Adrenal gland (tissue), 12 donors: ENCODE measurements around the gene PTPN22. TPM values are rescaled to one million over a fixed set of nuclear protein-coding genes. Genes with fewer than 3 reads are reported as not detected.

Experiments
- DNase-seq, 7 donors: peaks; one replicate each; pipeline ENCODE4 v3.0.0-alpha.2; 2019 to 2020
- H3K27ac ChIP-seq, 5 donors: fragments of 200-600 bp; sonication (generic) in 4 of 5; 1 replicate in 3 of 5; 2 replicates in 2 of 5; pipeline versions ENCODE4 v1.5.1 to v1.8.0; 2016 to 2020; ENCODE audit warnings: mild to moderate bottlenecking in 1 of 5
- H3K27me3 ChIP-seq: fragments of 200-600 bp; 2 replicates; pipeline ENCODE4 v1.8.0; 2021
- H3K36me3 ChIP-seq, 2 donors: fragments of 200-600 bp; replicated peaks in 1 of 2; 1 replicate in 1 of 2; 2 replicates in 1 of 2; pipeline versions ENCODE4 v1.5.1 to v1.8.0; 2018 to 2022
- H3K4me1 ChIP-seq, 2 donors: fragments of 200-600 bp; replicated peaks in 1 of 2; 1 replicate in 1 of 2; 2 replicates in 1 of 2; pipeline versions ENCODE4 v1.5.1 to v1.8.0; 2018 to 2021
- H3K4me3 ChIP-seq, 4 donors: fragments of 200-600 bp; sonication (generic) in 3 of 4; one replicate each; pipeline ENCODE4 v1.5.1; 2016 to 2018
- H3K9me3 ChIP-seq, 3 donors: fragments of 200-600 bp; sonication (generic) in 1 of 3; replicated peaks in 1 of 3; 1 replicate in 2 of 3; 2 replicates in 1 of 3; pipeline versions ENCODE4 v1.5.1 to v1.8.0; 2016 to 2021
- POLR2A ChIP-seq, 2 donors: fragments of 450-650 bp; IDR thresholded peaks; one replicate each; pipeline ENCODE4 v1.6.1; 2017; ENCODE audit warnings: antibody characterized with exemption in 2 of 2, mild to moderate bottlenecking in 2 of 2, moderate library complexity in 1 of 2
- WGBS, 4 donors: extraction: QIAGEN DNeasy Blood & Tissue Kit in 2 of 4; methylation state at CpG; one replicate each; pipeline versions ENCODE4 v1.1.5 to v1.1.7; 2013 to 2017; 5-methylcytosine and 5-hydroxymethylcytosine counted together
- intact Hi-C, 2 donors: fragments of 100-400 bp; cut with DNase I; formaldehyde crosslinking; loops; one replicate each; pipeline versions ENCODE4 v1.14.1 to v1.15.0; 2022 to 2023
- polyA plus RNA-seq, 3 donors: library from polyadenylated mRNA; stranded (reverse); fragments of 200-250 nt in 2 of 3; fragments of 350-450 nt in 1 of 3; fragmentation: Illumina TruSeq in 1 of 3; extraction: RNeasy Lipid Tissue Mini Kit (QIAGEN cat#74804) in 1 of 3; gene quantifications; one replicate each; pipeline ENCODE4 v1.2.3, GENCODE V29; 2013 to 2014
- total RNA-seq, 9 donors: library from RNA; depleted of rRNA in 4 of 9; stranded (reverse); fragments of >200 nt in 4 of 9; fragments of 120-200 nt in 1 of 9; fragmentation: NEBNext Ultra II Directional in 1 of 9; extraction: Animal tissue kit (Norgen Biotek cat#: 25700) in 1 of 9; gene quantifications; one replicate each; pipeline versions ENCODE4 v1.1.0 to v1.2.4, GENCODE V29; 2013 to 2023
- TF ChIP-seq, protein P1 (sequence below), 6 experiments: fragments of 450-650 bp in 4 of 6; fragments of 200-600 bp in 2 of 6; sonication (generic) in 1 of 6; IDR thresholded peaks; 1 replicate in 5 of 6; 2 replicates in 1 of 6; pipeline versions ENCODE4 v1.5.1 to v1.8.0; 2016 to 2021; ENCODE audit warnings: antibody characterized with exemption in 6 of 6, mild to moderate bottlenecking in 2 of 6, moderate library complexity in 1 of 6
- donor health status: healthy with polysubstance abuse.
- donor health status: Bipolar disorder and iron deficiency.
- donor health status: DM: yes; HTN: yes; CAD: no.
- donor health status: DM: no; HTN: no; CAD: no.
- donor health status: DM: no; HTN: no; CAD: no.
- donor health status: DM: yes; HTN: yes; CAD: no.

The PTPN22 gene
- total and polyA plus RNA-seq, 12 donors = 0.28 to 6.2 (median 2.7) TPM

DNA sequence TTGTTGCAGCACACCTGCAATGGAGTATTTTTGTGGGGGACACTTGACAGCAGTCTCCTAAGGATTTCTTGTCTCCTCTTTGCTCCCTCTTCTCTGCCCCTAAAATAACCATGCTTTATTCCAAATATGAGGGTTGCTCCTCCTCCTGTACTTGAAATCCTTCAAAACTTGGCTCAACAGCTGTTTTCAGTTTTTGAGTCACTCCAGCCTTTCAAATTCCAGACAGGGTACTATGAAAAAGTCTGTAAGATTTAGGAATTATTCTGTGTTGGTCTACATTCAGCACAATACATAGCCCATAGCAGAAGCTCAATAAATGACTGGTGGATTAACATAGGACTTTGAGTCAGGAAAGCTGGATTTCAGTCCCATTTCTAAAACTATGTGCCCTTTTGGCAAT, 27.6 kb upstream of the PTPN22 start:
- no peaks in the 10 kb centered on the region for H3K9me3 ChIP-seq
- H3K36me3 ChIP-seq = peaks cover 0 to 60% of the 10 kb centered on the region in 2 donors
- TF ChIP-seq, protein P1, sequence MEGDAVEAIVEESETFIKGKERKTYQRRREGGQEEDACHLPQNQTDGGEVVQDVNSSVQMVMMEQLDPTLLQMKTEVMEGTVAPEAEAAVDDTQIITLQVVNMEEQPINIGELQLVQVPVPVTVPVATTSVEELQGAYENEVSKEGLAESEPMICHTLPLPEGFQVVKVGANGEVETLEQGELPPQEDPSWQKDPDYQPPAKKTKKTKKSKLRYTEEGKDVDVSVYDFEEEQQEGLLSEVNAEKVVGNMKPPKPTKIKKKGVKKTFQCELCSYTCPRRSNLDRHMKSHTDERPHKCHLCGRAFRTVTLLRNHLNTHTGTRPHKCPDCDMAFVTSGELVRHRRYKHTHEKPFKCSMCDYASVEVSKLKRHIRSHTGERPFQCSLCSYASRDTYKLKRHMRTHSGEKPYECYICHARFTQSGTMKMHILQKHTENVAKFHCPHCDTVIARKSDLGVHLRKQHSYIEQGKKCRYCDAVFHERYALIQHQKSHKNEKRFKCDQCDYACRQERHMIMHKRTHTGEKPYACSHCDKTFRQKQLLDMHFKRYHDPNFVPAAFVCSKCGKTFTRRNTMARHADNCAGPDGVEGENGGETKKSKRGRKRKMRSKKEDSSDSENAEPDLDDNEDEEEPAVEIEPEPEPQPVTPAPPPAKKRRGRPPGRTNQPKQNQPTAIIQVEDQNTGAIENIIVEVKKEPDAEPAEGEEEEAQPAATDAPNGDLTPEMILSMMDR (IDR thresholded peaks at IDR 0.05) = no peak
- intact Hi-C loops = no loop called here
- H3K27me3 ChIP-seq = no peaks in the 10 kb centered on the region
- DNase-seq = no peak
- peaks cover 0 to 28% of the 10 kb centered on the region in 2 donors for H3K4me1 ChIP-seq
- no peak overlapping the region for H3K4me3 ChIP-seq
- H3K27ac ChIP-seq = peak overlapping the region in 1 of 5 donors; percentile 10

DNA sequence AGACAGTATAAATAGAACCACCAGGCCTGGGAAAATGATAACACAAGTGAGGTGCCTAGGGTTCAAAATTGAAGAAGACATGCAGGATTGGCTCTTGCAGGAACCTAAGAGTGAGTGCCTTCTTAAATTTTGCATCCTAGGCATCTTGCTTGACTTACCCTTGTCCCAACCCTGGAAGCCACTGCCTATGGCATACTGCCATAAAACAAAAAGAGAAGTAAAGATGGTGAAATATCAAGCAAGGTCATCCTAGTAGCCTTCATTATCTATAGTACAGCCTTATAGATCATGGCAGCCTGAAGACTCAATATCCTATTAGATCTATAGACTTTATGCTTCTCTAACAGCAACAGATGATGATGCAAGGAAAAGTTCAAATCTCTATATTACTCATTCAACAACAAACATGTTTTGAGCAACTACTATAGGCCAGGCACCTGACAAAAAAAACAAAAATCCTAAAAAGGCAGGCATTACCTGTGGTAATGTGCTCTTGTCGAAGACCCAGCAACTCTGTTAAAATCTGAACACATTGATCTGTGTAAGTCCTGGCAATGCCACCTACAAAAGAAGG, 26.8 kb upstream of the PTPN22 start:
- intact Hi-C loops = no loop called here
- WGBS, 4 donors = 95 to 100% (median 99%) methylated on average over 1 of the region's 1 CpG
- Histone ChIP-seq H3K9me3 (no peaks in the 10 kb centered on the region), H3K36me3 (peaks cover 0 to 60% of the 10 kb centered on the region in 2 donors), H3K4me1 (peaks cover 0 to 23% of the 10 kb centered on the region in 2 donors), H3K27me3 (no peaks in the 10 kb centered on the region), H3K4me3 (no peak overlapping the region), H3K27ac (no peak overlapping the region)
- TF ChIP-seq POLR2A (IDR thresholded peaks at IDR 0.05) = no peak
- TF ChIP-seq, protein P1 (IDR thresholded peaks at IDR 0.05) = no peak
- no peak for DNase-seq

DNA sequence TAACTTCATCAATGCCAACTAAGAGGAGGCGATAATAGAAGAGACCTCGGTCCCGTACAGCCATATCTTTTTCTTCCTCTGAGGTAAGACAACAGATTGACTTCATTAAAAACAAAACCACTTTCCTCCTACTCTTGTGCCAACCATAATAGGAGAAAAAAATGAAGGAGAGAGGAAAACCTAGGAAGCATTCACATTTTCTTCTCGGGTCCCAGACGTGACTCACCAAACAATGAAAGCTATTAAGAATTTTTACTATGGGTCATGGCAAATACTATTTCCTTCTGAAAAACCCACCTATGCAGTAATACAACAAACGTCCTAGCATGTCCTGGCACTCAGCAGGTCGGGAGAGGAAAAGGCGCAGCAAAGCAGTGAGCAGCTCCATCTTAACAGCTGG, 24.4 kb upstream of the PTPN22 start:
- Histone ChIP-seq H3K27ac (no peak overlapping the region), H3K9me3 (no peaks in the 10 kb centered on the region), H3K27me3 (no peaks in the 10 kb centered on the region), H3K4me1 (peaks cover 0 to 14% of the 10 kb centered on the region in 2 donors), H3K4me3 (no peak overlapping the region), H3K36me3 (peaks cover 0 to 55% of the 10 kb centered on the region in 2 donors)
- intact Hi-C loops = no loop called here
- DNase-seq = no peak
- TF ChIP-seq POLR2A (IDR thresholded peaks at IDR 0.05) = no peak
- TF ChIP-seq, protein P1 (IDR thresholded peaks at IDR 0.05) = no peak
- 86 to 96% (median 92%) methylated on average over 8 of the region's 8 CpGs for WGBS, 4 donors

DNA sequence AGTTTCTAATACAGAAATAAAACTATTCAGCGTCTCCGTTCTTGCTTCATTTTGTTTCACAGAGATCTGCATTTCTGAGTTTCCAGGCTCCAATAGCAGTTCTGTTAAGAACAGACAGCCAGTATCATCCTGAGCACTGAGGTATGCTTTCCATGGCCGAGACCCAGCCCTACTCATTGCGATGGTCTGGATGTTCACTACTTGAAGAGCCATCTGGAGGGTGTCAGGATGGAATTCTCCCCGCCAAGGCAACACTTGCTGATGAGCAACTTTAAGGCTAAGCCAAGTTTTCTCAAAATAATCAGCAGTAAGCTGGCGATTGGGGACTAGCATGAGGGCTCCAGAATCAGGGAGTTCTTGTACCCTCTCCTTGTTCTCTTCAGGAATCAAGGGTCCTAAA, 23.6 kb upstream of the PTPN22 start:
- Histone ChIP-seq H3K4me1 (peaks cover 0 to 14% of the 10 kb centered on the region in 2 donors), H3K9me3 (no peaks in the 10 kb centered on the region), H3K27ac (no peak overlapping the region), H3K27me3 (no peaks in the 10 kb centered on the region), H3K36me3 (peaks cover 0 to 49% of the 10 kb centered on the region in 2 donors), H3K4me3 (no peak overlapping the region)
- 93 to 98% (median 96%) methylated on average over 6 of the region's 6 CpGs for WGBS, 4 donors
- TF ChIP-seq, protein P1 (IDR thresholded peaks at IDR 0.05) = no peak
- no peak for TF ChIP-seq POLR2A (IDR thresholded peaks at IDR 0.05)
- no peak for DNase-seq
- intact Hi-C loops = no loop called here
